HG02981 (cell line): ENCODE results near the gene THSD8.
A peak's percentile ranks its signal among the peaks of the same experiment; 100 is the strongest.

Experiments
- ATAC-seq: cut with Tn5 transposase; IDR thresholded peaks from one replicate; pipeline ENCODE4 v1.9.1; 2021; ENCODE audit warnings: mild to moderate bottlenecking, moderate library complexity; ENCODE audit not compliant: unreplicated experiment

Gene THSD8

DNA sequence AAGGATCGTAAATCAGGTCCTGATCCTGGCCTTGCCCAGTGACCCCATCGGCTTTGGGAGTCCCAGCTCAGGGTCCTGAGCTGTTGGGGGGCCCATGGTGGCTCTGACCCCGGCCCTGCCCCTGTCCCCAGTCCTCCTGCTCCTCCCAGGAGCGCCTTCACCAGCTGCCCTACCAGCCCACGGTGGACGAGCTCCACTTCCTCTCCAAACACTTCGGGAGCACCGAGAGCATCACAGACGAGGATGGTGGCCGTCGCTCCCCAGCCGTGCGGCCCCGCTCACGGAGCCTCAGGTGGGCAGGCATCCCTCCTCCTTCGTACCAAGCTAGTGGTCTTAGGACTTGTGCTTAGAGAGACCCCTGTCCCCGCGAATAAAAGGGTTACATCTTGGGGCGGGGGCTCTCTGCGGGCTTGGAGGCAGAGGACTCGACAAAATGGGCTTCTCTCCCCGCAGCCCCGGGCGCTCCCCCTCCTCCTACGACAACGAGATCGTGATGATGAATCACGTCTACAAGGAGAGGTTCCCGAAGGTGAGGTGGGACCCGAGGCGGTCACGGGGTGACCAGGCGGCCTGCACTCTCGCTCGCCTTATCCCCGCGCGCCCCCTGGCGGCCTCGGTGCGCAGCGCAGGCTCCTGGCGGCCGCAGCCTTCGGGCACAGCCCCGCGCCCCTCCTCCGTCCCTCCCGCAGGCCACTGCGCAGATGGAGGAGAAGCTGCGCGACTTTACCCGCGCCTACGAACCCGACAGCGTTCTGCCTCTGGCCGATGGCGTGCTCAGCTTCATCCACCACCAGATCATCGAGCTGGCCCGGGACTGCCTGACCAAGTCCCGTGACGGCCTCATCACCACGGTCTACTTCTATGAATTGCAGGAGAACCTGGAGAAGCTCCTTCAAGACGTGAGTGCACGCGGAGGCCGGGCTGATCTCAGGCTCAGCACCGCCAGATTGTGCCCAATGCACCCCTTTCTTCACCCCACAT, 45.6 kb downstream of the THSD8 start:
- peak; percentile 64 for ATAC-seq
